SK-N-SH (cell line): Measurements from ENCODE around the gene ZNF784. TPM values are rescaled to one million over a fixed set of nuclear protein-coding genes. Genes with fewer than 3 reads are reported as not detected.
"Not testable (repeated sequence)": the region's sequence is repeated elsewhere in the genome, so short reads cannot be mapped to it uniquely, and the experiment has no call there.

Source experiments
- CTCF ChIA-PET: fragments of 300-600, 350-600 bp; formaldehyde crosslinking; extraction: SDS; loops from one replicate; lab custom pipeline; 2021; lab: Yijun Ruan, JAX
- POLR2A ChIA-PET: fragments of 350-600 bp; sonication (Branson Sonifier 250); formaldehyde crosslinking; extraction: SDS; loops from one replicate; lab custom pipeline; 2020; ENCODE audit warnings: antibody characterized with exemption, inconsistent platforms; lab: Yijun Ruan, JAX
- DNase-seq: peaks from one replicate; pipeline ENCODE4 v3.0.0; 2012
- H2AFZ ChIP-seq: fragments of 200-600 bp; sonication (generic); 2 replicates; pipeline ENCODE4 v1.8.1; 2016; ENCODE audit warnings: antibody characterized with exemption, mild to moderate bottlenecking, low read depth
- H3F3A ChIP-seq: fragments of 200-600 bp; sonication (generic); replicated peaks from 2 replicates; pipeline ENCODE3; 2016; ENCODE audit warnings: antibody characterized with exemption, mild to moderate bottlenecking; ENCODE audit not compliant: insufficient read depth
- H3K27ac ChIP-seq, 2 experiments: fragments of 200-500 bp in 1 of 2; fragments of 200-600 bp in 1 of 2; sonication (Bioruptor generic) in 1 of 2; sonication (generic), shearing (Covaris generic) in 1 of 2; 2 replicates each; pipeline versions ENCODE4 v1.5.1 to v1.6.1; 2014 to 2016; ENCODE audit warnings: low read depth in 2 of 2, inconsistent platforms in 1 of 2, low read length in 1 of 2, mild to moderate bottlenecking in 1 of 2, mixed read lengths in 1 of 2
- H3K27me3 ChIP-seq: fragments of 200-600 bp; sonication (generic), shearing (Covaris generic); 2 replicates; pipeline ENCODE4 v1.6.1; 2016; ENCODE audit warnings: mixed run types; ENCODE audit not compliant: insufficient read depth
- H3K36me3 ChIP-seq, 2 experiments: fragments of 200-500 bp in 1 of 2; fragments of 200-600 bp in 1 of 2; sonication (Bioruptor generic) in 1 of 2; sonication (generic) in 1 of 2; replicated peaks in 1 of 2; 2 replicates each; pipeline versions ENCODE3 to v1.5.1; 2014 to 2016; ENCODE audit warnings: low read length in 1 of 2, mild to moderate bottlenecking in 1 of 2; ENCODE audit not compliant: insufficient read depth in 2 of 2, control insufficient read depth in 1 of 2
- H3K4me1 ChIP-seq, 2 experiments: fragments of 200-500 bp in 1 of 2; fragments of 200-600 bp in 1 of 2; sonication (Bioruptor generic) in 1 of 2; sonication (generic), shearing (Covaris generic) in 1 of 2; 2 replicates each; pipeline versions ENCODE4 v1.5.1 to v1.6.1; 2014 to 2016; ENCODE audit warnings: low read depth in 1 of 2, low read length in 1 of 2, mixed run types in 1 of 2; ENCODE audit not compliant: insufficient read depth in 2 of 2, control insufficient read depth in 1 of 2
- H3K4me2 ChIP-seq: fragments of 200-600 bp; sonication (generic), shearing (Covaris generic); 2 replicates; pipeline ENCODE4 v1.6.1; 2017; ENCODE audit warnings: mixed run types
- H3K4me3 ChIP-seq, 2 experiments: fragments of 200-500 bp in 1 of 2; fragments of 200-600 bp in 1 of 2; sonication (Bioruptor generic) in 1 of 2; sonication (generic), shearing (Covaris generic) in 1 of 2; 2 replicates each; pipeline versions ENCODE4 v1.5.1 to v1.8.1; 2014 to 2016; ENCODE audit warnings: low read depth in 2 of 2, inconsistent platforms in 1 of 2, low read length in 1 of 2, mild to moderate bottlenecking in 1 of 2, mixed read lengths in 1 of 2, moderate library complexity in 1 of 2
- H3K79me2 ChIP-seq: fragments of 200-600 bp; sonication (generic); 2 replicates; pipeline ENCODE4 v1.8.1; 2017; ENCODE audit warnings: mild to moderate bottlenecking; ENCODE audit not compliant: insufficient read depth
- H3K9ac ChIP-seq: fragments of 200-600 bp; sonication (generic); 2 replicates; pipeline ENCODE4 v1.6.1; 2017; ENCODE audit warnings: mixed run types
- H3K9me2 ChIP-seq: fragments of 200-600 bp; sonication (generic); 2 replicates; pipeline ENCODE4 v1.6.1; 2017; ENCODE audit warnings: mixed run types
- H3K9me3 ChIP-seq: fragments of 200-600 bp; sonication (generic); 2 replicates; pipeline ENCODE4 v1.6.1; 2017; ENCODE audit warnings: mixed run types, mild to moderate bottlenecking, moderate library complexity
- H4K20me1 ChIP-seq: fragments of 200-600 bp; sonication (generic); 2 replicates; pipeline ENCODE4 v1.6.1; 2017; ENCODE audit warnings: mild to moderate bottlenecking, mixed run types; ENCODE audit not compliant: insufficient read depth
- FOXJ3 ChIP-seq: sonication (generic); formaldehyde crosslinking; IDR thresholded peaks from 2 replicates; pipeline ENCODE4 v1.5.1; 2020; ENCODE audit warnings: mild to moderate bottlenecking, missing genetic modification reagents
- MEF2A ChIP-seq: IDR thresholded peaks from 2 replicates; pipeline ENCODE4 v1.4.0; 2012; ENCODE audit warnings: low read depth, borderline replicate concordance
- NFIC ChIP-seq: IDR thresholded peaks from 2 replicates; pipeline ENCODE4 v1.4.0; 2012; ENCODE audit warnings: borderline replicate concordance
- RAD21 ChIP-seq: IDR thresholded peaks from 2 replicates; pipeline ENCODE4 v1.6.1; 2012; ENCODE audit warnings: mild to moderate bottlenecking, low read length
- RFX5 ChIP-seq: IDR thresholded peaks from 2 replicates; pipeline ENCODE4 v1.6.1; 2012; ENCODE audit warnings: mild to moderate bottlenecking, improper control_type of control experiment, low read length
- RXRA ChIP-seq: IDR thresholded peaks from 2 replicates; pipeline ENCODE4 v1.4.0; 2012; ENCODE audit warnings: low read depth, mild to moderate bottlenecking, borderline replicate concordance
- SIN3A ChIP-seq: IDR thresholded peaks from 2 replicates; pipeline ENCODE4 v1.6.1; 2012; ENCODE audit warnings: low read depth, mild to moderate bottlenecking, low read length, moderate library complexity, borderline replicate concordance
- SMC3 ChIP-seq: IDR thresholded peaks from 2 replicates; pipeline ENCODE4 v1.6.1; 2012; ENCODE audit warnings: low read depth, low read length, improper control_type of control experiment
- TAF1 ChIP-seq: IDR thresholded peaks from 2 replicates; pipeline ENCODE4 v1.6.1; 2012; ENCODE audit warnings: low read depth, mild to moderate bottlenecking, low read length, moderate library complexity, borderline replicate concordance
- WGBS: methylation state at CpG from one replicate; pipeline ENCODE4 v1.1.6; 2017; ENCODE audit warnings: low lambda C conversion rate; 5-methylcytosine and 5-hydroxymethylcytosine counted together
- polyA plus RNA-seq, 3 experiments: library from polyadenylated mRNA; depleted of rRNA; stranded (reverse); fragments of >200 nt; gene quantifications; 2 replicates each; pipeline ENCODE4 v1.2.3, GENCODE V29; 2012
- TF ChIP-seq, protein P1 (sequence below): fragments of 150-350 bp; IDR thresholded peaks from 2 replicates; pipeline ENCODE4 v1.6.1; 2016; ENCODE audit warnings: mild to moderate bottlenecking, low read depth, low read length
- TF ChIP-seq, protein P2 (sequence below): fragments of 200-600 bp; sonication (generic); IDR thresholded peaks from 2 replicates; pipeline ENCODE4 v1.6.1; 2017; ENCODE audit warnings: antibody characterized with exemption, mild to moderate bottlenecking, moderate library complexity
- TF ChIP-seq, protein P3 (sequence below): IDR thresholded peaks from 2 replicates; pipeline ENCODE4 v1.4.0; 2012; ENCODE audit warnings: low read depth
- TF ChIP-seq, protein P4 (sequence below): IDR thresholded peaks from 2 replicates; pipeline ENCODE4 v1.6.1; 2012; ENCODE audit warnings: mild to moderate bottlenecking, low read depth, low read length, moderate library complexity
- TF ChIP-seq, protein P5 (sequence below): IDR thresholded peaks from 2 replicates; pipeline ENCODE4 v1.4.0; 2012; ENCODE audit warnings: low read depth, borderline replicate concordance

ZNF784 gene
- polyA plus RNA-seq, 1 of the 3 experiments (the other 2 are of a cell fraction) = 5.5 TPM

DNA sequence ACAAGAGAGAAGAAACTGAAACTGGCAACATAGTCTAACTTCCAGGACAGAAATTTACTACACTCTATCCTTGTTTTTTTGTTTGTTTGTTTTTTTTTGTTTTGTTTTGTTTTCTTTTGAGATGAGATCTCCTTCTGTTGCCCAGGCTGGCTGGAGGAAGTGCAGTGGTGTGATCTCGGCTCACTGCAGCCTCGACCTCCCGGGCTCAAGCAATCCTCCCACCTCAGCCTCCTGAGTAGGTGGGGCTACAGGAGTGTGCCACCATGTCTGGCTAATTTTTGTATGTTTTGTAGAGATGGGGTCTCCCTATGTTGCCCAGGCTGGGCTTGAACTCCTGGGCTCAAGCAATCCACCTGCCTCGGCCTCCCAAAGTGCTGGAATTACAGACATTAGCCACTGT is 42.1 kb downstream of the ZNF784 start:
- H3K27me3 ChIP-seq, H3K36me3 ChIP-seq, POLR2A ChIA-PET, H3K9me2 ChIP-seq, H3K9ac ChIP-seq, H3K4me2 ChIP-seq, DNase-seq, H2AFZ ChIP-seq, H3K9me3 ChIP-seq, H3K27ac ChIP-seq, H3K4me3 ChIP-seq, H4K20me1 ChIP-seq: not testable (repeated sequence)
- CTCF ChIA-PET = interaction anchor here (1.0 to 1.1 kb wide), 2 partner anchors 50 to 90 kb away, joined by 3 to 4 read pairs; no protein-coding TSS in a partner anchor
- Histone ChIP-seq H3K4me1 (peaks cover 15 to 25% of the 10 kb centered on the region in 2 experiments; a peak in 2 of 4 replicates), H3F3A (peaks cover 16% of the 10 kb centered on the region), H3K79me2 (peaks cover 20% of the 10 kb centered on the region)
- WGBS = 88% methylated on average over 4 of the region's 4 CpGs

DNA sequence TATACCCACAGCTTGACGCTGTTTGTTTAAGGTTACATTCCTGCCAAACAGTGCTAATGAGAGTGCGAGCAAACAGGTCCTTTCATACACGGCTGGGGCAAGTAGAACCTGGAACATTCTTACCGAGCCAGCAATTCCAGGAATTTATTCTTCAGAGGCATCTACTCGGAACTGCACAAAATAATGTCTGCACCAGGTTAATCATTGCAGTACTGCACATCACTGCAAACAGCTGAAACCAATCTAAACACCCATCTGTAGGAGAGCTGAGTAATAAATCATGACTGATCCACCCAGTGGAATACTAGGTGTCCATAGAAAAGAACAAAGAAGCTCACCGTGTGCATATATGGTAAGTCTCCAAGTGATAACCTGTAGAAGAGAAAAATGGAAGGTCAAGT is 42.5 kb downstream of the ZNF784 start:
- no peak overlapping the region for H3K27ac ChIP-seq
- no peak overlapping the region for H3K4me2 ChIP-seq
- H3K4me3 ChIP-seq = no peak overlapping the region
- TF ChIP-seq FOXJ3 (CRISPR knock-in tag) (no peak), NFIC (no peak), RAD21 (no peak), SIN3A (no peak), SMC3 (no peak), MEF2A (no peak), RXRA (no peak), RFX5 (no peak), TAF1 (no peak)
- TF ChIP-seq, protein P1, sequence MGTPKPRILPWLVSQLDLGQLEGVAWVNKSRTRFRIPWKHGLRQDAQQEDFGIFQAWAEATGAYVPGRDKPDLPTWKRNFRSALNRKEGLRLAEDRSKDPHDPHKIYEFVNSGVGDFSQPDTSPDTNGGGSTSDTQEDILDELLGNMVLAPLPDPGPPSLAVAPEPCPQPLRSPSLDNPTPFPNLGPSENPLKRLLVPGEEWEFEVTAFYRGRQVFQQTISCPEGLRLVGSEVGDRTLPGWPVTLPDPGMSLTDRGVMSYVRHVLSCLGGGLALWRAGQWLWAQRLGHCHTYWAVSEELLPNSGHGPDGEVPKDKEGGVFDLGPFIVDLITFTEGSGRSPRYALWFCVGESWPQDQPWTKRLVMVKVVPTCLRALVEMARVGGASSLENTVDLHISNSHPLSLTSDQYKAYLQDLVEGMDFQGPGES = no peak
- TF ChIP-seq, protein P2, sequence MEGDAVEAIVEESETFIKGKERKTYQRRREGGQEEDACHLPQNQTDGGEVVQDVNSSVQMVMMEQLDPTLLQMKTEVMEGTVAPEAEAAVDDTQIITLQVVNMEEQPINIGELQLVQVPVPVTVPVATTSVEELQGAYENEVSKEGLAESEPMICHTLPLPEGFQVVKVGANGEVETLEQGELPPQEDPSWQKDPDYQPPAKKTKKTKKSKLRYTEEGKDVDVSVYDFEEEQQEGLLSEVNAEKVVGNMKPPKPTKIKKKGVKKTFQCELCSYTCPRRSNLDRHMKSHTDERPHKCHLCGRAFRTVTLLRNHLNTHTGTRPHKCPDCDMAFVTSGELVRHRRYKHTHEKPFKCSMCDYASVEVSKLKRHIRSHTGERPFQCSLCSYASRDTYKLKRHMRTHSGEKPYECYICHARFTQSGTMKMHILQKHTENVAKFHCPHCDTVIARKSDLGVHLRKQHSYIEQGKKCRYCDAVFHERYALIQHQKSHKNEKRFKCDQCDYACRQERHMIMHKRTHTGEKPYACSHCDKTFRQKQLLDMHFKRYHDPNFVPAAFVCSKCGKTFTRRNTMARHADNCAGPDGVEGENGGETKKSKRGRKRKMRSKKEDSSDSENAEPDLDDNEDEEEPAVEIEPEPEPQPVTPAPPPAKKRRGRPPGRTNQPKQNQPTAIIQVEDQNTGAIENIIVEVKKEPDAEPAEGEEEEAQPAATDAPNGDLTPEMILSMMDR = no peak
- TF ChIP-seq, protein P3, sequence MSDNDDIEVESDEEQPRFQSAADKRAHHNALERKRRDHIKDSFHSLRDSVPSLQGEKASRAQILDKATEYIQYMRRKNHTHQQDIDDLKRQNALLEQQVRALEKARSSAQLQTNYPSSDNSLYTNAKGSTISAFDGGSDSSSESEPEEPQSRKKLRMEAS = no peak
- TF ChIP-seq, protein P4, sequence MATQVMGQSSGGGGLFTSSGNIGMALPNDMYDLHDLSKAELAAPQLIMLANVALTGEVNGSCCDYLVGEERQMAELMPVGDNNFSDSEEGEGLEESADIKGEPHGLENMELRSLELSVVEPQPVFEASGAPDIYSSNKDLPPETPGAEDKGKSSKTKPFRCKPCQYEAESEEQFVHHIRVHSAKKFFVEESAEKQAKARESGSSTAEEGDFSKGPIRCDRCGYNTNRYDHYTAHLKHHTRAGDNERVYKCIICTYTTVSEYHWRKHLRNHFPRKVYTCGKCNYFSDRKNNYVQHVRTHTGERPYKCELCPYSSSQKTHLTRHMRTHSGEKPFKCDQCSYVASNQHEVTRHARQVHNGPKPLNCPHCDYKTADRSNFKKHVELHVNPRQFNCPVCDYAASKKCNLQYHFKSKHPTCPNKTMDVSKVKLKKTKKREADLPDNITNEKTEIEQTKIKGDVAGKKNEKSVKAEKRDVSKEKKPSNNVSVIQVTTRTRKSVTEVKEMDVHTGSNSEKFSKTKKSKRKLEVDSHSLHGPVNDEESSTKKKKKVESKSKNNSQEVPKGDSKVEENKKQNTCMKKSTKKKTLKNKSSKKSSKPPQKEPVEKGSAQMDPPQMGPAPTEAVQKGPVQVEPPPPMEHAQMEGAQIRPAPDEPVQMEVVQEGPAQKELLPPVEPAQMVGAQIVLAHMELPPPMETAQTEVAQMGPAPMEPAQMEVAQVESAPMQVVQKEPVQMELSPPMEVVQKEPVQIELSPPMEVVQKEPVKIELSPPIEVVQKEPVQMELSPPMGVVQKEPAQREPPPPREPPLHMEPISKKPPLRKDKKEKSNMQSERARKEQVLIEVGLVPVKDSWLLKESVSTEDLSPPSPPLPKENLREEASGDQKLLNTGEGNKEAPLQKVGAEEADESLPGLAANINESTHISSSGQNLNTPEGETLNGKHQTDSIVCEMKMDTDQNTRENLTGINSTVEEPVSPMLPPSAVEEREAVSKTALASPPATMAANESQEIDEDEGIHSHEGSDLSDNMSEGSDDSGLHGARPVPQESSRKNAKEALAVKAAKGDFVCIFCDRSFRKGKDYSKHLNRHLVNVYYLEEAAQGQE = no peak
- TF ChIP-seq, protein P5, sequence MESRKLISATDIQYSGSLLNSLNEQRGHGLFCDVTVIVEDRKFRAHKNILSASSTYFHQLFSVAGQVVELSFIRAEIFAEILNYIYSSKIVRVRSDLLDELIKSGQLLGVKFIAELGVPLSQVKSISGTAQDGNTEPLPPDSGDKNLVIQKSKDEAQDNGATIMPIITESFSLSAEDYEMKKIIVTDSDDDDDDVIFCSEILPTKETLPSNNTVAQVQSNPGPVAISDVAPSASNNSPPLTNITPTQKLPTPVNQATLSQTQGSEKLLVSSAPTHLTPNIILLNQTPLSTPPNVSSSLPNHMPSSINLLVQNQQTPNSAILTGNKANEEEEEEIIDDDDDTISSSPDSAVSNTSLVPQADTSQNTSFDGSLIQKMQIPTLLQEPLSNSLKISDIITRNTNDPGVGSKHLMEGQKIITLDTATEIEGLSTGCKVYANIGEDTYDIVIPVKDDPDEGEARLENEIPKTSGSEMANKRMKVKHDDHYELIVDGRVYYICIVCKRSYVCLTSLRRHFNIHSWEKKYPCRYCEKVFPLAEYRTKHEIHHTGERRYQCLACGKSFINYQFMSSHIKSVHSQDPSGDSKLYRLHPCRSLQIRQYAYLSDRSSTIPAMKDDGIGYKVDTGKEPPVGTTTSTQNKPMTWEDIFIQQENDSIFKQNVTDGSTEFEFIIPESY = no peak
- TF ChIP-seq, all 33 proteins: peak for 0
- peaks cover 13 to 22% of the 10 kb centered on the region in 2 experiments; a peak in 2 of 4 replicates for H3K4me1 ChIP-seq
- H3K9ac ChIP-seq = no peak overlapping the region
- no peak overlapping the region for H2AFZ ChIP-seq
- ChIA-PET POLR2A (no interaction called here), CTCF (interaction anchor here (0.9 to 2.2 kb wide), 4 partner anchors 24 to 115 kb away, joined by 3 to 14 read pairs (median 4); partner anchors contain the start of gene ZNF865)
- H3K9me3 ChIP-seq = no peaks in the 10 kb centered on the region
- no peaks in the 10 kb centered on the region for H4K20me1 ChIP-seq
- H3K36me3 ChIP-seq = peaks cover 0 to 7% of the 10 kb centered on the region in 2 experiments
- no peaks in the 10 kb centered on the region for H3K27me3 ChIP-seq
- peaks cover 16% of the 10 kb centered on the region for H3F3A ChIP-seq
- 49% methylated on average over 6 of the region's 6 CpGs for WGBS
- H3K9me2 ChIP-seq = no peaks in the 10 kb centered on the region
- H3K79me2 ChIP-seq = peaks cover 20% of the 10 kb centered on the region
- no peak for DNase-seq
